Measurements from ENCODE around the gene MVB12B. TPM values are rescaled to one million over a fixed set of nuclear protein-coding genes. Genes with fewer than 3 reads are reported as not detected.
"Not testable (repeated sequence)": the region's sequence is repeated elsewhere in the genome, so short reads cannot be mapped to it uniquely, and the experiment has no call there.

Gene MVB12B
- total RNA-seq, 1 donor from 2014 or later, result 47.8 TPM

DNA sequence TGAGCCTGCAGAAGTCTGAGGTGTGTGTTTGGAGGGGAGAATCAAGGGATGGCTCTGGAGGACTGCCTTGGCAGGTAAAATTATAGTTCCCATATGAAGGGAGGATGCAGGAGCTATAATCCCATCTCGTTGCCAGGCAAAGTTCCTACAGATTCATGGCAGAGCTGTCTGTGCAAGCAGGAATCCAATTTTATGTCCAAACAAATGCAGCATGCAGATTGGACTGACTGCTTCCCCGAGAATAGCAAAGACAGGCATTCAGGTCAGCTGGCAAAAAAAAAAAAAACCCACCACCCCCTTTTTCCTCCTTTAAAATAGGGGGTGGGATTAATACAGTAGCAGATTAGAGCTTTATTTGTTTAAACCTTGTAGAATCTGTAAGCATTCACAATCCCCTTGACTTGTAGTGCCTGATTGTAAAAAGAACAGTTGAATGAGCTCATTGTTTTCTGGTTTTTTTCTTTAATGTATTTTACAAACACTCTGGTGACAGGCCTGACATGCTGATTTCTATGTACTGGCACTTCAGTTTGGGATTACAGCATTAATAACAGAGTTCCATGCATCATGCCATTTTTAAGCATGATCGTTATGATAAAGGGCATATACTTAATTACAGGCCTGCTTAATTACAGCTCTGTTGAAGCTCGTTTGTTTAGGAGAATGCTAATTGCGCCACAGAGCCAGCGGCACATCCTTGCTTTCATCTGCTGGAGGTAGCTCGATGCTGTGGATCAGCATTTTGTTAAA, 145.7 kb downstream of the MVB12B start:
- Histone ChIP-seq H3K4me1 (peaks cover 43% of the 10 kb centered on the region), H3K27me3 (ENCODE audit: low read depth) (no peaks in the 10 kb centered on the region), H3K4me3 (no peak overlapping the region), H3K9me3 (no peaks in the 10 kb centered on the region), H3K36me3 (peaks cover 15% of the 10 kb centered on the region), H3K27ac (no peak overlapping the region)
- TF ChIP-seq, protein P1, sequence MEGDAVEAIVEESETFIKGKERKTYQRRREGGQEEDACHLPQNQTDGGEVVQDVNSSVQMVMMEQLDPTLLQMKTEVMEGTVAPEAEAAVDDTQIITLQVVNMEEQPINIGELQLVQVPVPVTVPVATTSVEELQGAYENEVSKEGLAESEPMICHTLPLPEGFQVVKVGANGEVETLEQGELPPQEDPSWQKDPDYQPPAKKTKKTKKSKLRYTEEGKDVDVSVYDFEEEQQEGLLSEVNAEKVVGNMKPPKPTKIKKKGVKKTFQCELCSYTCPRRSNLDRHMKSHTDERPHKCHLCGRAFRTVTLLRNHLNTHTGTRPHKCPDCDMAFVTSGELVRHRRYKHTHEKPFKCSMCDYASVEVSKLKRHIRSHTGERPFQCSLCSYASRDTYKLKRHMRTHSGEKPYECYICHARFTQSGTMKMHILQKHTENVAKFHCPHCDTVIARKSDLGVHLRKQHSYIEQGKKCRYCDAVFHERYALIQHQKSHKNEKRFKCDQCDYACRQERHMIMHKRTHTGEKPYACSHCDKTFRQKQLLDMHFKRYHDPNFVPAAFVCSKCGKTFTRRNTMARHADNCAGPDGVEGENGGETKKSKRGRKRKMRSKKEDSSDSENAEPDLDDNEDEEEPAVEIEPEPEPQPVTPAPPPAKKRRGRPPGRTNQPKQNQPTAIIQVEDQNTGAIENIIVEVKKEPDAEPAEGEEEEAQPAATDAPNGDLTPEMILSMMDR (IDR thresholded peaks at IDR 0.05), result no peak
- ATAC-seq, result no peak
- intact Hi-C loops (cut with DNase I), result no loop called here
- DNase-seq, result no peak

DNA sequence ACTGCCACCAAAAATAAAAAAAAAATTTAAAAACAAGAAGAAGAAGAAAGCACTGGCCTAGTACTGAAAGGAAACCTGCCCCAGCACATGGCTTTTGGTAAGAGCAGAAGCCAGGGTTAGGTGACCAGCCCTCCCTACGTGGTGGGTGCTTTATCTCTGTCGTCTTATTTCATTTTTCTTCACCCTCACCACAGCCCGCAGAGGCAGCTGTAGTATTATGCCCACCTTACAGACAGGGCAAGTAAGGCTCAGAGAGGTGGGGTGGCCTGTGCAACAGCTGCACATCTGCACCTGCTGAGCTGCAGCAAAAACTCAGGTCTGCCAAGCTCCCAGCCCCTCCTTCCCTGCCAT, 146.3 kb downstream of the MVB12B start:
- Histone ChIP-seq H3K27ac (no peak overlapping the region), H3K9me3 (no peaks in the 10 kb centered on the region), H3K27me3 (ENCODE audit: low read depth) (no peaks in the 10 kb centered on the region), H3K36me3 (peaks cover 9% of the 10 kb centered on the region), H3K4me3 (no peak overlapping the region), H3K4me1 (peaks cover 43% of the 10 kb centered on the region)
- intact Hi-C loops (cut with DNase I), result no loop called here
- ATAC-seq (no peak), DNase-seq (no peak)
- TF ChIP-seq, protein P1 (IDR thresholded peaks at IDR 0.05), result no peak

DNA sequence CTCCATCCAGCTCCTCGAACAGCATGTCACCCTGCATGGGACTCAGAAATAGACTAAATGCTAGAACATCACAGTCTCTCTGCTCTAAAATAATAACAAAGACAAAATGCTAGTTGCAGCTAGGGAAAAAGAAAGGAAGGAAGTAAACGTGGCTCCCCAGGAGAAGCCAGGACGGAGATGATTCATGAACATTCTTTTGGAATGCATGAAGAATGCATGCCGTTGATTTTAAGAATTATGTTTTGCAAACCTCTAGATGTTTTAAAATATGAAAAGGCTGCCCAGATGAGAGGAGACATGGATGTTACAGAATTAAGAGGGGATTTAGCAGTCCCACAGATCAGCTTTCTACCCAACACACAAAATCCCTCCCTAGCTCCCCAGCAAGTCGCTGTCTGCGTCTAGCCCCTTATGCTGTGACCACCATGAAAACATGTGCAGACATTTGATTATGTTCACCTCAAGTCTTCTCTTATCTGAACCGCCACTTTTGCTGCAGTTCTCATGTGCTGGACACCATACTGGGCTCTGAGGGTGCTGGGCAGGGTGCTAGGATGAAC, 147.7 kb downstream of the MVB12B start:
- DNase-seq, result no peak
- Histone ChIP-seq H3K36me3 (peaks cover 2% of the 10 kb centered on the region), H3K27me3 (ENCODE audit: low read depth) (no peaks in the 10 kb centered on the region), H3K4me3 (no peak overlapping the region), H3K9me3 (no peaks in the 10 kb centered on the region), H3K27ac (no peak overlapping the region), H3K4me1 (peaks cover 31% of the 10 kb centered on the region)
- intact Hi-C loops (cut with DNase I), result no loop called here
- no peak for ATAC-seq
- TF ChIP-seq, protein P1 (IDR thresholded peaks at IDR 0.05), result no peak

DNA sequence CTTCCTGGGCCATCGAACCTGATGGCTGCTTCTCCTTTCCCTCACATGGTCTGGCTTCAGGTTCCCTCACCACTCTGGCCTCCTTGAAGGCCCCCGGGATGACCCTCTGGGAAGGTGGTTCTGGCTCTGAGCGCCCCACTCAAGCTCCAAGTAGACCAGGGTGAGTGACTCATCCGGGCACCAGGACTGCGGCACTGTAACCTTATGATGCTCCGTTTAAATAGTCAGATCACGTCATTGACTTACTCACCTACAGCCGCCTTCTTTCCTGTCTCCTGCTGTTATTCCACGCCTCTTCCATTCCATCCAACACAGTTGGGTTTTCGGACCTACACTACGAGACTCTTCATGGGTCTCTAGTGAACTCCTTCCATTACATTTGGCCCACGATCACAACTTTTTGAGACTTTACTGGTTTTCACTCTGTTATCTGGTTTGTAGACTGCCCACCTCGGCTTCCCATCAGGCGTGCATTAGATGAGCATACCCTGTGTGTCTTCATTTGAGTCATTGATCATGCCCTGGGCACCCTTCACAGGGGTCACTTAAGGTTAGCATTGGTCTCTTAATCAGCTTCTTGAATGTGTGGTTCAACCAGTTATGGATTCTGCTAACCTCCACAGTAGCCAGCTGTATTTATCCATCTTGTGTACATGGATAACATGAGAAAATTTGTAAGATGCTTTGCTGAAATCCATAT, 148.3 kb downstream of the MVB12B start:
- Histone ChIP-seq H3K9me3 (no peaks in the 10 kb centered on the region), H3K4me3 (no peak overlapping the region), H3K27ac (no peak overlapping the region), H3K27me3 (ENCODE audit: low read depth) (no peaks in the 10 kb centered on the region), H3K4me1 (peaks cover 24% of the 10 kb centered on the region), H3K36me3 (peaks cover 3% of the 10 kb centered on the region)
- TF ChIP-seq, protein P1 (IDR thresholded peaks at IDR 0.05), result no peak
- intact Hi-C loops (cut with DNase I), result no loop called here
- ATAC-seq (no peak), DNase-seq (peak; percentile 24)

DNA sequence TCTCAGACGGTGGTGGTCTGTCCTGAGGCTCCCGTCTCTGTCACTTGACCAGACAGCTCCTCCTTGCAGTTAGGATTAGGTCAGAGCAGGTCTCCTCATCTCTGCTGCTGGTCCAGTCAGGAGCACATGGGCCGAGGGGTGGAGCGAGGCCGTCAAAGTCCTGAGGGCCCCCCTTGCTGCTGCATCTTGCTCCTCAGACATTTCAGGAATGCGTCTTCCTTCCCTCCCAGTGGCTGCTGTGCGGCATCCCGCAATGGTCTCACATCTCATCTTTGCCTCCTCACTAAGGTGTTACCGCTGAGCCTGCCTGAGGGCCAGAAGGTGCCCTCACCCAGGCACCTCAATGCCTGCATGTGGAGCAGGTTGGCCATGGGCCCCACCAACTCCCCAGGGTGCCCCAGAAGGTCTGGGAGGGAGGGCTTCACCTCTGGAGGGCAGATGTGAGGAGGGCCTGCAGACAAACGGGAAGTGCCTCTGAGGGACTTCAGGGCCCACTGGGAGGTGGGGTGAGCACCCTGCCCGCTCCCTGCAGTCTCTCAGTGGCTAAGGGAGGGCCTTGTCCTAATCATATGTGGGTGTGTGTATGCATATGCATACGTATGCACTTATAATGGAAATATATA, 149.4 kb downstream of the MVB12B start:
- intact Hi-C loops (cut with DNase I), result no loop called here

DNA sequence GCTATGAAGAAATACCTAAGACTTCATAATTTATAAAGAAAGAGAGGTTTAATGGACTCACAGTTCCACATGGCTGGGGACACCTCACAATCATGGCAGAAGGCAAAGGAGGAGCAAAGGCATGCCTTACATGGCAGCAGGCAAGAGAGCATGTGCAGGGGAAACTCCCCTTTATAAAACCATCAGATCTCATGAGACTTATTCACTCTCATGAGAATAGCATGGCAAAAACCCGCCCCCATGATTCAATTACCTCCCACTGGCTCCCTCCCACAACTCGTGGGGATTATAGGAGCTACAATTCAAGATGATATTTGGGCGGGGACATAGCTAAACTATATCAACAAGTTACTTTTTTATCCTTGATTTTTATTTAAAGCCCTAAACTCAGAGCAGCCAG, 150.8 kb downstream of the MVB12B start:
- H3K4me3 ChIP-seq; DNase-seq; H3K9me3 ChIP-seq; H3K4me1 ChIP-seq; H3K27ac ChIP-seq; H3K27me3 ChIP-seq (ENCODE audit: low read depth); intact Hi-C loops (cut with DNase I); ATAC-seq: not testable (repeated sequence)
- peaks cover 26% of the 10 kb centered on the region for H3K36me3 ChIP-seq

More for the DNA sequence above, 149.4 kb downstream of the MVB12B start:
- H3K27me3 ChIP-seq (ENCODE audit: low read depth), result no peaks in the 10 kb centered on the region
- H3K4me3 ChIP-seq, result no peak overlapping the region
- ATAC-seq (no peak), DNase-seq (peak; percentile 18)
- peaks cover 15% of the 10 kb centered on the region for H3K4me1 ChIP-seq
- TF ChIP-seq, protein P1 (IDR thresholded peaks at IDR 0.05), result no peak
- H3K36me3 ChIP-seq, result peaks cover 14% of the 10 kb centered on the region
- H3K9me3 ChIP-seq, result no peaks in the 10 kb centered on the region
- H3K27ac ChIP-seq, result no peak overlapping the region
